HG03520 (cell line): ENCODE measurements around the gene ULK4.
"Not testable (repeated sequence)": the region's sequence is repeated elsewhere in the genome, so short reads cannot be mapped to it uniquely, and the experiment has no call there.

ENCODE experiments used
- ATAC-seq: cut with Tn5 transposase; IDR thresholded peaks from one replicate; pipeline ENCODE4 v1.9.1; 2021; ENCODE audit warnings: mild to moderate bottlenecking, moderate library complexity; ENCODE audit not compliant: unreplicated experiment

Gene ULK4

DNA sequence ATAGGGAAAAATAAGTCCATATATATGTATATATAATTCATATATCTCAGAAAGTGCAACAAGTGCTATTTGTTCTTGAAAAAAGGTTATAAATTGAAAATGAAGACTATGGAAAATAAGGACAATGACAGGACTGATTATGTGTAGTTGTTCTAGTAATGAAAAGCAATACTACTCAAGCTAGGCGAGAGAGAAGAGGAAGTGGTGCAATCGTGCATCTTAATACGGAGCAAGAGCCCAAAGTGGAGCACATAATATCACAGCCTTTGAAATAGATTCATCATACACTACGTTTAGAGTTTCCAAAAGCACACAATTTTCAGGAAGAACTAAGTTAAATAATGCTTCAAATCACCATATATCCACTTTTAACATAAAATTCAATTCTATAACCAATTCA lies 87.9 kb downstream of the ULK4 start:
- no peak for ATAC-seq

DNA sequence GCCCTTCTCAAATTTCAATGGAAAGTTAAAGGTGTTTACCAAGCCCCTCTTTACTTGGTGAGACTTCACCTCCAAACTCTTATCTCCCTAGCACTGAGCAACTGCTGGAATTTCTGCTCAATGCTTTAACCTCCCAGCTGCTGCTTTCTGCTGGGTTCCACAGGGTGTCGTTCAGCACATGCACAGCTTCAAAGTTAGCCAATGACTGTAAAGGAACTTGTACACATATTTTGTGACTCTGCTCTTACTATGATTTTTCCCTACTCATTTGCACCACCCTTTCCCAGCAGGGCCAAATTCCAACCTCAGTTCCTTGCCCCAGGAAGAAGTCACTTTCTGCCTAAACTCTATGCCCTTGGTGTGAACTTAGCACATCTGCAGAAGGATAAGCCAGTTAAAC lies 89.7 kb downstream of the ULK4 start:
- ATAC-seq = no peak

DNA sequence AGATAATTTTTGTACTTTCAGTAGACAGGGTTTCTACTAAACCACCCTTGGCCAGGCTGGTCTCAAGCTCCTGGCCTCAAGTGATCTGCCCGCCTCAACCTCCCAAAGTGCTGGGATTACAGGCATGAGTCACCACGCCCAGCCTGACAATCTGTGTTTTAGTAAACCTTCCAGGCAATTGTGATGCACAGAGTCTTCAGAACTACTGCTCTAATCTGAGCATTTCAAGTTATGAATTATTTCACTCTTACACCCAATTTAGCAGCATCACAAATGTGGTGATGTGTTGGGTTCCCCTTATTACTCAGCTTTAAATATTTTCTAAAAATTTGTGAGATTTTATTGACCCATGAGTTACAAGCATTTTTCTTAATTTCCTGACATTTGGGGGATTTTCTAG lies 94.4 kb downstream of the ULK4 start:
- no peak for ATAC-seq

DNA sequence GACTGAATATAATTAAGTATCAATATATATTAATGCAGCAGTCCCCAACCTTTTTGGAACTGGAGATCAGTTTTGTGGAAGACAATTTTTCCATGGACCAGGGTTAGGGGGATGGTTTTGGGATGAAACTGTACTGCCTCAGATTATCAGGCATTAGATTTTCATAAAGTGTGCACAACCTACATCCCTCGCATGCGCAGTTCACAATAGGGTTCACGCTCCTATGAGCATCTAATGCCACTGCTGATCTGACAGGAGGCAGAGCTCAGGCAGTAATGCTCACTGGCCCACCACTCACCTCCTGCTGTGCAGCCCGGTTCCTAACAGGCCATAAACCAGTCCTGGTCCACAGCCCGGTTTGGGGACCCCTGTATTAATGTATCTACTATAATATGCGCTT lies 95.6 kb downstream of the ULK4 start:
- ATAC-seq = no peak

DNA sequence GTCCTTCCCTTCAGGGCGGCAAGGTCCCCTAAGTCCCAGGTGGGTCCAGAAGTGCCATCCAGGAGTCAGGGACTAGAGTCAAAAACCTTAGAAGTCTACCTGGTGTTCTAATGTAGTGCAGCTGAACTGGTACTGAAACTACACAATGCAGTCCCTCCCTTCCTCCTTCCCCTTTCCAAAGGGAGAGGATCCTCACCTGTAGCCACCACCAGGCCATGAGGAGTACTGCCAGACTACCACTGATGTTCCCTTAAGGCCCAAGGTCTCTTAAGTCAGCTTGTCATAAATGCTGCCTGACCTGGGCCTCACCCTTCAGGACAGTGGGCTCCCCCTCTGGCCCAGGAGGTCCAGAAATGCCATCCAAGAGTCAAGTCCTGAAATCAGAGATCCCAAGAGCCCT lies 98.9 kb downstream of the ULK4 start:
- no peak for ATAC-seq

DNA sequence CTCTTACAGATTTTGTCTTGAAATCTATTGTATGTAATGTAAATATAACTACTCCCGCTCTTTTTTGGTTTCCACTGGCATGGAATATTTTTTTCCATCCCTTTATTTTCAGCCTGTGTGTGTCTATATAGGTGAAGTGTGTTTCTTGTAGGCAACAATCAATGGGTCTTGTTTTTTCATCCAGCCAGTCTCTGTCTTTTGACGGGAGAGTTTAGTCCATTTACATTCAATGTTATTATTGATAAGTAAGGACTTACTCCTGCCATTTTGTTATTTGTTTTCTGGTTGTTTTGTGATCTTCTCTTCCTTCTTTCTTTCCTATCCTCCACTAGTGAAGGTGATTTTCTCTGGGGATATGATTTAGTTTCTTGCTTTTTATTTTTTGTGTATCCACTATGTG lies 101.4 kb downstream of the ULK4 start:
- not testable (repeated sequence) for ATAC-seq

DNA sequence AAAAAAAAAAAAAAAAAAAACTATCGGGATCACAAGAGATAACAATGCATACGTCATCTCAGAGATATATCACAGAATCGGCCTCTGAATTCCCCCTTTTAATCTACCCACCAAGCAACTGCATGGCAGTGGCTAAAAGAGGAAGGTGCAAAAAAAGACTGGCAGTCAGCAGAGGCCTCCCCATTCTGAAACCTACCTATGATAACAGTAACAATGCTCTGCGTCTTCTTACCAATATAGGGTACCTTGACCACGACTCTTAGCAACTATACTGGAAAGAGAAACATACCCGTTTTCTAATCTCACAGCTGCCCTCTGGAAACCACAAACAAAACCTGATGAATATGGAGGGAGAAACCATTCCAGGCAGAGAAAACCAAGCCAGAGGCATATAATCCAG lies 106.9 kb downstream of the ULK4 start:
- ATAC-seq = no peak

DNA sequence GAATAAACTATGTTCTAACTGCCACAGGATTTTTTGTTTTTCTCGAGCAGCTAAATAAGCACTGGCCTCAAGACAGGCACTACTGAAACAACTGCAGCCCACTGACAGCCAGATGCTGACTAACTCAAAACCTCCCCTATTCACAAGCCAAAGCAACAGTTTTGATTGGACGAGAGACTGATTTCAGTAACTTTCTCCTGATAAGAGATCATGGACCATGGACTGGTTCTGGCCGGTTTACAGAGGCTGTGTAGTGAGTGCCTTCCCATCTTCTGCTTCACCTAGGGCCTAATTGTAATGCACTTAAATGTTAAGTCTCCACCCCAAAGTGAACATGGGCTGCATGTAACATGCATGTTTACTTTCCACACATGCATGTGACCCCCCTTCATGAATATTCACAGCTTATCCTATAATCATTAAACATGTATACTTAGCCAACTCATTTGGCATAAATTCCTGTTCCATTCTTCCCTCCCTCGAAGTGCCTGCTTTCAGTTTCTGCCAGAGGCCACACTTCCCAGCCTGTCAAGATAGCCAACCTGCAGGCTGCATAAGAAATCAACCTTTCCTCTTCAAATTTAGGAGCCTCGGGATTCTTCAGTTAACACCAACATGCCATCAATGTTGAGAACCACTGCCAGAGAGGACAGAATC lies 108.2 kb downstream of the ULK4 start:
- no peak for ATAC-seq

DNA sequence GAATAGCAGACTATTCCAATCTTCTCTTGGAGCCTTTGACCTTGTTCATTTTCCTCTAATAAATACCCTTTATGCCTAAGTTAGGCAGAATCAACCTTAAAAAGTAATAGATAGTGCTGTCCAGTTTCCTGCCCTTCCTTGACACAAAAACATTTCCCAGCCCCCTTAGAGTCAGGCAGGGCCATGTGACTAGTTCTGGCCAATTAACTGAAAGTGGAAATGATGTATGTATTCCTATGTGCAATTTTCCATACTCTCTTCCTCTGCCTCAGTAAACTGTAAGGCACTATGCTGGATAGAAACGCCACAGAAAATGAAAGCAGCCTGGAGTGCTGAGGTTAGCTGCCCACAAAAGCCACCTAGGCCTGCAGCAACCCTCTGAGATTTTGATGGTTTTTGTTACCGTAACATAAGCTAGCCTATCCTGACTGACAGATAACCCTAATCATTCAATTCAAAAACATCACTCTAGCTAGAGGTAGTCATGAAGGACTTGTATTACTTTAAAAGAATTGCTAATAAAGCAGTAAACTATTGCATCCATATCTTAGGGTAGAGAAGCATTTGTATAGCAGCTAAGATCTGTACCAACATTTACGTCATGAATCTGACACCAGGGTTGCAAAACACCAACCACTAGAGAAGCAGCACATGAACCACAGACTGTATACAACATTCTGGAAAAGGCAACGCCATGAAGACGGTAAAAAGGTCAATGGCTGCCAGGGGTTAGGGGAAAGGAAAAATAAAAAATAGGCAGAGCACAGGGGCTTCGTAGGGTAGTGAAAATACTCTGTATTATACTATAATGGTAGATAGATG lies 112.9 kb downstream of the ULK4 start:
- ATAC-seq = no peak

DNA sequence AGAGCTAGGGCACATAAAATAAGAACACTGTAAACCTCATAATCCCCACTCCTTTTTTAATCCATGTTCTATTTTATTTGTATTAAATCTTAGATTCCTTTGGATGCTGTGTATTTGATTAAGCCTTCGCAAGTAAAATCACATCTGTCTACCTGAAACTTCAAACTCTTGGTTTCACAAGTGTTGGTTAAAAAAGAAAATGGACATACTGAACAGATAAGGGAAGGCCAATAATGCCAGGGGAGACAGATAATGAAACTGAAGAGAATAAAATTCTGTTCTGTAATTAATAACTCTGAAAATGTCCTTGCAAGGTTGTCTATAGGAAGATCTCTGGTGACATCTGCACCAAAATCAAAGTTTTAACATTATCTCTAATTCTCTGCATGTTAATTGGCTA lies 114.2 kb downstream of the ULK4 start:
- ATAC-seq = no peak

DNA sequence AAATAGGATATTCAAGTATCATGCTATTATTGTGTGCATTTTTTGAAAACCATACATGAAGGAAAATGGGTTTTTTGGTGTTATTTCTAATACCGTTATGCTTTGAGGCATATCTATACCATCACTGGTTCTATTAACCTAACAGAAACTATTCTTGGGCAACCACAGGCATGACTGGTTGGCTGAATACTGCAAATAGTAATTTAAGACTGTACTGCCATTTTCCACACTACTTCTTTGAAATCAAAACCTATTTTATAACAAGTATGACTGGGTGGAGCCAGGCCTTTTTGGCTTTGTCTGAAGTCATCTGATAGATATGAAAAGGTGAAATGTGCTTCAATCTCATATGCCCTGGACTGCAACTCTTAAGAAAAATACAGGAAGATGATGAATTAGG lies 115.1 kb downstream of the ULK4 start:
- ATAC-seq = no peak

DNA sequence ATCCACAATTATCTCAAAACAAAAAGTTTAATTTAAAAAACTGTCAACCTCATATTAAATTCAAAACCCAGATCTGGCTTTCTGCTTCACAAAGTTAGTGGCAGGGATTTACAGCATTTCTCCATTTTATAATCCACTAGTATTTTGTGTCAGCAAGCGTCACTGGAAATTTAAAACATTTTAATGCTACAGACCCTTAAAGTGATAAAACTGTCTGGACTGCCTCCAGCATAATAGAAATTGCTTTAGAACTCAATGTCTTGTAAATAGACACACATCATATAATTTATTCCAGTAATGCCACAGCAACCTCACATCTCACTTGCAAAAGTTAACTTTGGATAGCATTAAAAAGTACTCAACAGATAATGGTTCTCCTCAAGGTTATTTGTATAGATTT lies 116.1 kb downstream of the ULK4 start:
- no peak for ATAC-seq

DNA sequence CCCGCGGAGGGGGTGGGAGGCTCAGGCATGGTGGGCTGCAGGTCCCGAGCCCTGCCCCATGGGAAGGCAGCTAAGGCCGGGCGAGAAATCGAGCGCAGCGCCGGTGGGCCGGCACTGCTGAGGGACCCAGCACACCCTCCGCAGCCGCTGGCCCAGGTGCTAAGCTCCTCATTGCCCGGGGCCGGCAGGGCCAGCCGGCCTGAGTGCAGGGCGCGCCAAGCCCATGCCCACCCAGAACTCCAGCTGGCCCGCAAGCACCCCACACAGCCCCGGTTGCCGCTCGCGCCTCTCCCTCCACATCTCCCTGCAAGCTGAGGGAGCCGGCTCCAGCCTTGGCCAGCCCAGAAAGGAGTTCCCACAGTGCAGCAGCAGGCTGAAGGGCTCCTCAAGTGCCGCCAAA lies 117.6 kb downstream of the ULK4 start:
- not testable (repeated sequence) for ATAC-seq

DNA sequence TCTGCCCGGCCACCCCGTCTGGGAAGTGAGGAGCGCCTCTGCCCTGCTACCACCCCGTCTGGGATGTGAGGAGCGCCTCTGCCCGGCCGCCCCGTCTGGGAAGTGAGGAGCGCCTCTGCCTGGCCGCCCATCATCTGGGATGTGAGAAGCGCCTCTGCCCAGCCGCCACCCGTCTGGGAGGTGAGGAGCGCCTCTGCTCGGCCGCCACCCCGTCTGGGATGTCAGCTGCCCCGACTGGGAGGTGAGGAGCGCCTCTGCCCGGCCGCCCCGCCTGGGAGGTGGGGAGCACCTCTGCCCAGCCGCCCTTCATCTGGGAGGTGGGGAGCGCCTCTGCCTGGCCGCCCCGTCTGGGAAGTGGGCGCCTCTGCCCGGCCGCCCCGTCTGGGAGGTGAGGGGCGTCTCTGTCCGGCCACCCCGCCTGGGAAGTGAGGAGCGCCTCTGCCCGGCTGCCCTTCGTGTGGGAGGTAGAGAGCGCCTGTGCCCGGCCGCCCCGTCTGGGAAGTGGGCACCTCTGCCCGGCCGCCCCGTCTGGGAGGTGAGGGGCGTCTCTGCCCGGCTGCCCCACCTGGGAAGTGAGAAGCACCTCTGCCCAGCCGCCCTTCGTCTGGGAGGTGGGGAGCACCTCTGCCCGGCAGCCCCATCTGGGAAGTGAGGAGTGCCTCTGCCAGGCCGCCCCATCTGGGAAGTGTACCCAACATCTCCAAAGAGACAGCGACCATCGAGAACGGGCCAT lies 120.8 kb downstream of the ULK4 start:
- not testable (repeated sequence) for ATAC-seq

DNA sequence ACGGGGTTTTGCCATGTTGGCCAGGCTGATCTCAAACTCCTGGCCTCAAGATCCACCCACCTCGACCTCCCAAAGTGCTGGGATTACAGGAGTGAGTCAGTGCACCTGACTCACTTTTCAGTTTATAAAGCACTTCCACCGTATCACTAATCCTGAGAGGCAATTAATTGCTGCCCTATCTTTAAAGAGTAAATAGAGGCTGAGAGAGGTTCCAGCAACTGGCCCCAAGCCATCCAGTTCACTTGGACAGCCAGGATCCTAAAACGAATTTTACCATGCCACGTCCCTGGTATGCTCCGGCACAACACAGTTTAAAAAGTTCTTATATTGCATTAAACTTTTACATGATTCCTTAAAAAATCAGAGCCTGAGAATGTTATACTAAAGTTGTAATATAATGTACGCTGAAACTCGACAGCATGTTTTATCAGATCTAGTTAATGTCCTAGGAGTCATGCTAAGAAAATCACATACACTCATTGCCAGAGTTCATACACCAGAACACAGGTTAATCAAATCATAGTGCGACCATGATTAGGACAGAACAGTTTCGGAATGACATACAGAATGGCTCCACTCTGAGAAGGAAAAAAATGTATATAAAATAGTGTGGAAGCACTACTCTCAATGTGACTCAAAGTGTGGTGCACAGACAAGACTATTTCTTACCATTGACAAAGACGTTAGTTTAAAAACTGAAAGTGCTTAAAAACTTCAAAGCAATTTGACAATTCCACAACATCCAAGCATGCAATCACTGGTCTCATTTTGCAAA lies 125.4 kb downstream of the ULK4 start:
- peak; percentile 51 for ATAC-seq

DNA sequence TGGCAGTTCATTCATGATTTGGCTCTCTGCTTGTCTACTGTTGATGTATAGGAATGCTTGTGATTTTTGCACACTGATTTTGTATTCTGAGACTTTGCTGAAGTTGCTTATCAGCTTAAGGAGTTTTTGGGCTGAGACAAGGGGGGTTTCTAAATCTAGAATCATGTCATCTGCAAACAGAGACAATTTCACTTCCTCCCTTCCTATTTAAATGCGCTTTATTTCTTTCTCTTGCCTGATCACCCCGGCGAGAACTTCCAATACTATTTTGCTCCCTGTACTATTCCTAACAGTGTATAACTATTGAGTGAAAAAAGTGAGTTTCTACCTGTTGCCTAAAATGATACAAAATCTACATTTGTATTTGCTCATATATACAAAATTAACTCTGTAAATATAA lies 128.3 kb downstream of the ULK4 start:
- ATAC-seq = no peak

DNA sequence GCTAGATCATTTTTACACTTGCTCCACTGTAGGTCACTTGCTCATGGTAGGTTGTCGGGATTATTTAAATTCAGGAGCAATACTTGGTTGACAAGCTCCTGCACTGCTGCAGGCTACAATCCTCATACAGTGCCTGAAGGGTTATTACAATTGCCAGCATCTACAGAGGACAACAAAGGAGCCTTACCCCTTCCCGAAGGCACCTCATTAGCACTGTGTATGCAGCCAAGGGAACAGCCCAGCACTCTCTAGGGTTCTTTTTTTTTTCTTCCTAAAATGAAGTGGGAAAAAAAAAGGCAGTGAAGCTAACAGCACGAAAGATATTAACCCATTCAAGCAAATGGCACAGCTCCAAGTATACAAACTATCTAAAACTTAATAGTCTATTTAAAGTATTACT lies 142.7 kb downstream of the ULK4 start:
- no peak for ATAC-seq

DNA sequence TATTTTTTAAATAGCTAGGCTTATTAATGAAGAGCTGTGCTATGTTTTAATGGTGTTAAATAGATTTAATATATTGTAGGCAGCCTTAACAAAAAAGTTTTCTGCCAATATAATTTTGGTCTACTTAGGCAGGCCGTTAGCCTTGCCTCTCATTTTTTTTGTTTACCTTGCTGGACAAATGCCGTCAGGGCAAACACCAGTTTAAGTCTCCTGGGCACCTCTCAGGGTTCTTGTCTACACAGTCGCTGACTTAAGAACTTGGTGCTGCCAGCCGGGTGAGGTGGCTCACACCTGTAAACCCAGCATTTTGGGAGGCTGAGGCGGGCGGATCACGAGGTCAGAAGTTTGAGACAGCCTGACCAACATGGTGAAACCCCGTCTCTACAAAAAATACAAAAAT lies 153.3 kb downstream of the ULK4 start:
- ATAC-seq = no peak

DNA sequence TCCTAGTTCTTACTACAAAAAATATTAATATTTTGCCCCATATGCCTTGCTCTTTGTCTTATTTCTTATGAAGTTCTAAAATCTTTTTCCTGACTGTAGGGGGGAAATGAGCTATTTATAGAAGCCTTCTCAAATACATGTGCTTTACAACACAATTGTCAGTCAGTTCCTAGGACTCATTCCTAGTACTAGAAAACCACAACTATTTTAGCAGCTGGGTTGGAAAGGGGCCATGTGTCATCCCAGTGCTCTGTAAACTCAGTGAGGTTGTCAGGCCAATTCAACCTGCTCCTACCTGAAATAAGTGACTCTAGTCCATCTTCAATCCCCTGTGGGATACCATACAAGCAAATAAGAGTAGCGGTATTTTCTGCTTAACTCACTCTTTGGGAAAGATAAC lies 153.8 kb downstream of the ULK4 start:
- no peak for ATAC-seq

DNA sequence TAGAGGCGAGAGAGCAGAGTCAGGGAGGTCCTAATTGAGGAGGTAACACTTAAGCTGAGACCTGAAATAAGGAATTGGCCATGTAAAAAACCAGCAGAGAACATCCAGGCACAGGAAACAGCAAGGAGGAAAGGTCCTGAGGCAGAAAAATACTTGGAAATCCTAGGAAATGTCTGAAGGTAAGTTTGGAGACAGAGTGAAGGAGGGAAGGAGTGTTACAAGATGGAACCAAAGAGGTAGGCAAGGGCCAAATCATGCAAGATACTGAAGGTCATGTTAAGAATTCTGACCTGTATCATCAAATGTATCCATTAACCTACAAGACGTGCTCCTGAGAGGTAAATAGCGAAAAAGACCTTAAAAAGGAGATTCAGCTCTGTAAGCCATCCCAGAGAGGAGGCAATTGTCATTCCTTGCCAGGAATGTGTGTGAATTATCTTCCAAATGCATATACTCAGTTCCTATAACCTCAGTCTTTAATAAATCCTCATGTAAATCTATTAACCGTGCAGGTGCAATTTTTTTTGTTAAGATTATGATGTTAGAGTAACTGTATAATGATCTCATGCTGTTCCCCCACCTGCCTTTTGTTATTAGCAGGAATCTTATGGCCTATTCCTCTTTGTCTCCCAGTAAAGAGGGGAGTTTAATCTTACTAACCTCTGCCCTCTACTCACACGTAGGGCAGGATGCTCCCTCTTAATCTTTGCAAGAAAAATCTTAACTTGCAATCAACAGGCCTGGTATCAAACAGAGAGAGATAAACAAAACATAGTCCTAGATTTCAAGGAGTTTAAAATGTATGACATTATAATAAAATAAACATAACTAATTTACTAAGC lies 166.9 kb downstream of the ULK4 start:
- no peak for ATAC-seq
